Neural cell (in vitro differentiated cells): ENCODE measurements around the gene PRMT5. TPM values are rescaled to one million over a fixed set of nuclear protein-coding genes. Genes with fewer than 3 reads are reported as not detected.

Source experiments
- H2AFZ ChIP-seq: fragments of 200-600, 300-800 bp; sonication (generic), shearing (Covaris generic); 2 replicates; pipeline ENCODE4 v1.6.0; 2014; ENCODE audit warnings: low read depth, mild to moderate bottlenecking, antibody characterized with exemption, low read length, moderate library complexity
- H3F3A ChIP-seq: fragments of 200-600 bp; shearing (Covaris generic); 2 replicates; pipeline ENCODE4 v1.6.1; 2016; ENCODE audit warnings: mild to moderate bottlenecking, moderate library complexity, mixed read lengths, antibody characterized with exemption, low read length; ENCODE audit not compliant: insufficient read depth, poor library complexity, severe bottlenecking
- H3K27ac ChIP-seq: fragments of 200-600, 300-800 bp; sonication (generic), shearing (Covaris generic); 2 replicates; pipeline ENCODE4 v1.5.1; 2014; ENCODE audit warnings: mild to moderate bottlenecking, low read length, moderate library complexity
- H3K27me3 ChIP-seq: fragments of 300-800, 200-600 bp; sonication (generic), shearing (Covaris generic); 2 replicates; pipeline ENCODE4 v1.6.0; 2014; ENCODE audit warnings: mild to moderate bottlenecking, low read depth, low read length, moderate library complexity; ENCODE audit not compliant: insufficient read depth
- H3K36me3 ChIP-seq: fragments of 300-800, 200-600 bp; sonication (generic), shearing (Covaris generic); 2 replicates; pipeline ENCODE4 v1.5.1; 2014; ENCODE audit warnings: mild to moderate bottlenecking, antibody characterized with exemption, low read length, moderate library complexity; ENCODE audit not compliant: insufficient read depth
- H3K4me2 ChIP-seq: fragments of 300-800, 200-600 bp; sonication (generic), shearing (Covaris generic); 2 replicates; pipeline ENCODE4 v1.6.0; 2014; ENCODE audit warnings: mild to moderate bottlenecking, low read length
- H3K4me3 ChIP-seq: fragments of 300-800, 200-600 bp; sonication (generic), shearing (Covaris generic); 2 replicates; pipeline ENCODE4 v1.5.1; 2014; ENCODE audit warnings: mild to moderate bottlenecking, low read length, moderate library complexity
- H3K79me2 ChIP-seq: fragments of 200-600 bp; shearing (Covaris generic); replicated peaks from 2 replicates; pipeline ENCODE4 v1.6.0; 2014; ENCODE audit warnings: mild to moderate bottlenecking, low read length, moderate library complexity; ENCODE audit not compliant: insufficient read depth
- H3K9ac ChIP-seq: fragments of 300-800, 200-600 bp; sonication (generic), shearing (Covaris generic); 2 replicates; pipeline ENCODE4 v1.6.1; 2016; ENCODE audit warnings: mild to moderate bottlenecking, low read length, mixed read lengths
- H3K9me2 ChIP-seq: fragments of 200-600 bp; shearing (Covaris generic); 2 replicates; pipeline ENCODE4 v1.6.1; 2016; ENCODE audit warnings: mild to moderate bottlenecking, low read length, mixed read lengths; ENCODE audit not compliant: insufficient read depth
- H3K9me3 ChIP-seq: fragments of 200-600, 300-800 bp; sonication (generic), shearing (Covaris generic); 2 replicates; pipeline ENCODE4 v1.6.1; 2016; ENCODE audit warnings: mild to moderate bottlenecking, mixed run types, low read length, moderate library complexity, mixed read lengths
- H4K20me1 ChIP-seq: fragments of 200-600 bp; shearing (Covaris generic); 2 replicates; pipeline ENCODE4 v1.6.1; 2016; ENCODE audit warnings: mild to moderate bottlenecking, mixed run types; ENCODE audit not compliant: insufficient read depth
- CTCF ChIP-seq: fragments of 450-650 bp; IDR thresholded peaks from 2 replicates; pipeline ENCODE4 v1.5.1; 2014; ENCODE audit warnings: antibody characterized with exemption, mild to moderate bottlenecking, moderate library complexity; ENCODE audit not compliant: poor library complexity, severe bottlenecking
- EP300 ChIP-seq: fragments of 450-650 bp; conservative IDR thresholded peaks from 2 replicates; pipeline ENCODE4 v1.6.1; 2014; ENCODE audit warnings: antibody characterized with exemption, mild to moderate bottlenecking, moderate library complexity; ENCODE audit not compliant: poor library complexity, severe bottlenecking
- EZH2 ChIP-seq: fragments of 200-600, 300-800 bp; shearing (Covaris generic), sonication (generic); IDR thresholded peaks from 2 replicates; pipeline ENCODE4 v1.6.1; 2014; ENCODE audit warnings: antibody characterized with exemption, low read length, borderline replicate concordance, mild to moderate bottlenecking; ENCODE audit not compliant: insufficient read depth, poor library complexity, severe bottlenecking
- MXI1 ChIP-seq: fragments of 450-650 bp; conservative IDR thresholded peaks from 2 replicates; pipeline ENCODE4 v1.6.1; 2014; ENCODE audit warnings: antibody characterized with exemption, mild to moderate bottlenecking; ENCODE audit not compliant: poor library complexity, severe bottlenecking
- POLR2AphosphoS5 ChIP-seq: IDR thresholded peaks from 2 replicates; pipeline ENCODE4 v1.6.1; 2012
- RAD21 ChIP-seq: fragments of 450-650 bp; conservative IDR thresholded peaks from 2 replicates; pipeline ENCODE4 v1.6.1; 2014; ENCODE audit warnings: antibody characterized with exemption, mild to moderate bottlenecking, moderate library complexity
- SMC3 ChIP-seq: fragments of 450-650 bp; conservative IDR thresholded peaks from 2 replicates; pipeline ENCODE4 v1.6.1; 2014; ENCODE audit warnings: antibody characterized with exemption, mild to moderate bottlenecking, moderate library complexity; ENCODE audit not compliant: poor library complexity
- TAF1 ChIP-seq: IDR thresholded peaks from 2 replicates; pipeline ENCODE4 v1.6.1; 2012; ENCODE audit warnings: low read depth
- polyA plus RNA-seq: library from polyadenylated mRNA; depleted of rRNA; stranded (reverse); fragments of >200 nt; gene quantifications from 2 replicates; pipeline ENCODE4 v1.2.3, GENCODE V29; 2014
- TF ChIP-seq, protein P1 (sequence below): IDR thresholded peaks from 2 replicates; pipeline ENCODE4 v1.6.1; 2012; ENCODE audit warnings: borderline replicate concordance

PRMT5 gene
- polyA plus RNA-seq, 1 donor from 2014 or later: 102 TPM

GRCh38 chr14:22884738-22885523 is 44.2 kb downstream of the PRMT5 start:
- Histone ChIP-seq H3K4me2 (peak overlapping the region; percentile 99), H3F3A (peaks cover 8% of the 10 kb centered on the region), H3K9ac (peak overlapping the region; percentile 100), H3K9me3 (no peaks in the 10 kb centered on the region), H2AFZ (no peak overlapping the region), H3K79me2 (peaks cover 29% of the 10 kb centered on the region), H3K27me3 (no peaks in the 10 kb centered on the region), H3K4me3 (peak overlapping the region; percentile 90), H3K9me2 (no peaks in the 10 kb centered on the region), H3K36me3 (no peaks in the 10 kb centered on the region), H3K27ac (peak overlapping the region; percentile 97), H4K20me1 (no peaks in the 10 kb centered on the region)
- TF ChIP-seq POLR2AphosphoS5 (no peak), SMC3 (no peak)

GRCh38 chr14:22884076-22884737 is 45.0 kb downstream of the PRMT5 start:
- Histone ChIP-seq H2AFZ (no peak overlapping the region), H3K27ac (peak overlapping the region; percentile 97), H3K9me2 (no peaks in the 10 kb centered on the region), H3K4me2 (peak overlapping the region; percentile 99), H3K9ac (peak overlapping the region; percentile 100), H3K4me3 (peak overlapping the region; percentile 90), H3K9me3 (no peaks in the 10 kb centered on the region), H3F3A (peaks cover 8% of the 10 kb centered on the region), H3K36me3 (no peaks in the 10 kb centered on the region), H3K27me3 (no peaks in the 10 kb centered on the region), H3K79me2 (peaks cover 29% of the 10 kb centered on the region), H4K20me1 (no peaks in the 10 kb centered on the region)
- TF ChIP-seq, protein P1, sequence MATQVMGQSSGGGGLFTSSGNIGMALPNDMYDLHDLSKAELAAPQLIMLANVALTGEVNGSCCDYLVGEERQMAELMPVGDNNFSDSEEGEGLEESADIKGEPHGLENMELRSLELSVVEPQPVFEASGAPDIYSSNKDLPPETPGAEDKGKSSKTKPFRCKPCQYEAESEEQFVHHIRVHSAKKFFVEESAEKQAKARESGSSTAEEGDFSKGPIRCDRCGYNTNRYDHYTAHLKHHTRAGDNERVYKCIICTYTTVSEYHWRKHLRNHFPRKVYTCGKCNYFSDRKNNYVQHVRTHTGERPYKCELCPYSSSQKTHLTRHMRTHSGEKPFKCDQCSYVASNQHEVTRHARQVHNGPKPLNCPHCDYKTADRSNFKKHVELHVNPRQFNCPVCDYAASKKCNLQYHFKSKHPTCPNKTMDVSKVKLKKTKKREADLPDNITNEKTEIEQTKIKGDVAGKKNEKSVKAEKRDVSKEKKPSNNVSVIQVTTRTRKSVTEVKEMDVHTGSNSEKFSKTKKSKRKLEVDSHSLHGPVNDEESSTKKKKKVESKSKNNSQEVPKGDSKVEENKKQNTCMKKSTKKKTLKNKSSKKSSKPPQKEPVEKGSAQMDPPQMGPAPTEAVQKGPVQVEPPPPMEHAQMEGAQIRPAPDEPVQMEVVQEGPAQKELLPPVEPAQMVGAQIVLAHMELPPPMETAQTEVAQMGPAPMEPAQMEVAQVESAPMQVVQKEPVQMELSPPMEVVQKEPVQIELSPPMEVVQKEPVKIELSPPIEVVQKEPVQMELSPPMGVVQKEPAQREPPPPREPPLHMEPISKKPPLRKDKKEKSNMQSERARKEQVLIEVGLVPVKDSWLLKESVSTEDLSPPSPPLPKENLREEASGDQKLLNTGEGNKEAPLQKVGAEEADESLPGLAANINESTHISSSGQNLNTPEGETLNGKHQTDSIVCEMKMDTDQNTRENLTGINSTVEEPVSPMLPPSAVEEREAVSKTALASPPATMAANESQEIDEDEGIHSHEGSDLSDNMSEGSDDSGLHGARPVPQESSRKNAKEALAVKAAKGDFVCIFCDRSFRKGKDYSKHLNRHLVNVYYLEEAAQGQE: no peak
- no peak for TF ChIP-seq MXI1
- TF ChIP-seq EZH2: no peak
- no peak for TF ChIP-seq TAF1
- TF ChIP-seq SMC3: no peak
- TF ChIP-seq EP300: no peak
- no peak for TF ChIP-seq RAD21
- no peak for TF ChIP-seq POLR2AphosphoS5
- TF ChIP-seq CTCF: no peak
